ENCODE data around the gene NUP133.
"Not testable (repeated sequence)": the region's sequence is repeated elsewhere in the genome, so short reads cannot be mapped to it uniquely, and the experiment has no call there.

NUP133 gene

GRCh38 chr1:229411434-229412055, 96.6 kb downstream of the NUP133 start:
- no peak for DNase-seq

GRCh38 chr1:229410692-229411433, 97.3 kb downstream of the NUP133 start:
- no peak for DNase-seq

GRCh38 chr1:229410370-229410691, 97.8 kb downstream of the NUP133 start:
- no peak for DNase-seq

- DNase-seq: no peak
These were observed 98.3 kb downstream of the NUP133 start for GRCh38 chr1:229409616-229410369.

GRCh38 chr1:229408458-229409037, 99.6 kb downstream of the NUP133 start:
- no peak for DNase-seq

- DNase-seq: no peak
These were observed 100.7 kb downstream of the NUP133 start for GRCh38 chr1:229407206-229408026.

- DNase-seq: no peak
These were observed 101.3 kb downstream of the NUP133 start for GRCh38 chr1:229406798-229407197.

GRCh38 chr1:229403573-229403972, 104.6 kb downstream of the NUP133 start:
- DNase-seq: no peak

- DNase-seq: no peak
These were observed 105.1 kb downstream of the NUP133 start for GRCh38 chr1:229402993-229403392.

GRCh38 chr1:229402329-229402728, 105.8 kb downstream of the NUP133 start:
- DNase-seq: not testable (repeated sequence)

GRCh38 chr1:229397762-229398161, 110.4 kb downstream of the NUP133 start:
- no peak for DNase-seq

GRCh38 chr1:229396585-229397206, 111.4 kb downstream of the NUP133 start:
- DNase-seq: no peak

GRCh38 chr1:229394517-229394916, 113.6 kb downstream of the NUP133 start:
- DNase-seq: not testable (repeated sequence)

- DNase-seq: no peak
These were observed 115.2 kb downstream of the NUP133 start for GRCh38 chr1:229392936-229393335.
